LoVo (cell line): ENCODE data around the gene ISLR2.

ENCODE experiments used
- DNase-seq: peaks from one replicate; pipeline ENCODE4 v3.0.0-alpha.2; 2016; ENCODE audit warnings: low spot score

Gene ISLR2

GRCh38 chr15:74176262-74177214 is 46.2 kb downstream of the ISLR2 start:
- DNase-seq, result no peak

GRCh38 chr15:74178326-74179100 is 48.1 kb downstream of the ISLR2 start:
- no peak for DNase-seq

GRCh38 chr15:74179101-74179841 is 48.9 kb downstream of the ISLR2 start:
- peak; percentile 56 for DNase-seq

GRCh38 chr15:74179983-74180880 is 49.8 kb downstream of the ISLR2 start:
- no peak for DNase-seq

- no peak for DNase-seq
Measured at GRCh38 chr15:74180881-74181602, 50.7 kb downstream of the ISLR2 start.

- DNase-seq, result no peak
Measured at GRCh38 chr15:74182131-74182530, 51.7 kb downstream of the ISLR2 start.

GRCh38 chr15:74184582-74185091 is 54.3 kb downstream of the ISLR2 start:
- no peak for DNase-seq

GRCh38 chr15:74185710-74186348 is 55.4 kb downstream of the ISLR2 start:
- no peak for DNase-seq
